Activated T-cell treated with anti-CD3 and anti-CD28 coated beads, Interleukin-2, amount 50 U/mL, for 1 hour (primary cell): Measurements from ENCODE around the gene ALLC.

Experiments
- DNase-seq: peaks from one replicate; pipeline ENCODE4 v3.0.0-alpha.2; 2020

Gene ALLC

GRCh38 chr2:3641841-3642421, 16.1 kb upstream of the ALLC start:
- no peak for DNase-seq

DNA sequence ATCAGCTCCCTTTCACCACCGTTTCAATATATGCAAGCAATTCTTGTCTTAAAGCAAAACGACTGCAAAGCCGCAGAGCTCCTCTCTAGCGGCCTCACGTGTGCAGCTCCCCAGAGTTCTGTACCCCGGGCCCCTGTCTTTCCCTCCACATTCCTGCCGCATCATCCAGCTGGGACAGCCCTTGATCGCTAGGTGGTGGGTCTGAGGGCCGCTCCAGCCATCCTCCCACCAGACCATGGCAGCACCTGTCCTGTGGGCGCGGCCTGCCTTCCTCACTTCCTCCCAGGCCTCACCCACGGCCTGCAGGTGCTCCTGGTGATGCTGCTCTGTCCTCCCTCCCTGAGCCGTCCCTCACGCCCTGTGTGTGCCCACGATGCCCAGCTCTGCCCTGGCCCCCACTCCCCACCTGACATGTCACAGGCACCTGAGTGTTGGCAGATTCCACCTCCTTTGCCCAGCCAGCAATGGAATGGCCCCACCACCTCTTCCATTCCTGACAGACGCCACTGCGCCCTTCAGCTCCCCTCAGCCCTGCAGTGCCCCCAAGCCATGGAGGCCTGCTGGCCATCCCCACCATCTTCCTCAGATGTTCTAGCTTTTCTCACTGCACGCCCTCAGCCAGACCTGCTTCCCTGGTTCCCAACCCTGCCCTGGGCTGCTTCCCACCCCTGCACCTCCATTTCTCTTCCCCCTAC, 15.3 kb upstream of the ALLC start:
- no peak for DNase-seq

DNA sequence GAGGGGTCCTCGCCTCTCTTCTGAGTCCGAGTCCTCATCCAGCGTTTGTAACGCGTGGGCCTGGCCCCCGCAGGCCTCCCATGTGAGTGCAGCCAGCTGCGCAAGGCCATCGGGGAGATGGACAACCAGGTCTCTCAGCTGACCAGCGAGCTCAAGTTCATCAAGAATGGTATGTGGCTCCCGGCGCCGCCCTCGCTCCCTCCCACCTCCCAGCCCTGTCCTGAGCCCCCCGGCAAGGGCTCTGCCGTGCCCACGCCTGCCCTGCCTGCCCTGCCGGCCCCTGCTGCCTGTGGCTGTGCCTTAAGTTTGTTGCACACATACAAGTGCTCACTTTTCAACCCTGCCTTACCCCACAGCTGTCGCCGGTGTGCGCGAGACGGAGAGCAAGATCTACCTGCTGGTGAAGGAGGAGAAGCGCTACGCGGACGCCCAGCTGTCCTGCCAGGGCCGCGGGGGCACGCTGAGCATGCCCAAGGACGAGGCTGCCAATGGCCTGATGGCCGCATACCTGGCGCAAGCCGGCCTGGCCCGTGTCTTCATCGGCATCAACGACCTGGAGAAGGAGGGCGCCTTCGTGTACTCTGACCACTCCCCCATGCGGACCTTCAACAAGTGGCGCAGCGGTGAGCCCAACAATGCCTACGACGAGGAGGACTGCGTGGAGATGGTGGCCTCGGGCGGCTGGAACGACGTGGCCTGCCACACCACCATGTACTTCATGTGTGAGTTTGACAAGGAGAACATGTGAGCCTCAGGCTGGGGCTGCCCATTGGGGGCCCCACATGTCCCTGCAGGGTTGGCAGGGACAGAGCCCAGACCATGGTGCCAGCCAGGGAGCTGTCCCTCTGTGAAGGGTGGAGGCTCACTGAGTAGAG, 14.4 kb upstream of the ALLC start:
- DNase-seq: no peak

DNA sequence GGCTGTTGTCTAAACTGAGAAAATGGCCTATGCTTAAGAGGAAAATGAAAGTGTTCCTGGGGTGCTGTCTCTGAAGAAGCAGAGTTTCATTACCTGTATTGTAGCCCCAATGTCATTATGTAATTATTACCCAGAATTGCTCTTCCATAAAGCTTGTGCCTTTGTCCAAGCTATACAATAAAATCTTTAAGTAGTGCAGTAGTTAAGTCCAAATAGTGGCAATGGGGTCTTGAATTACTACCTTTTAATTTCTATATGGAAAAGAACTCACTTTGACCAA, 13.8 kb upstream of the ALLC start:
- no peak for DNase-seq

DNA sequence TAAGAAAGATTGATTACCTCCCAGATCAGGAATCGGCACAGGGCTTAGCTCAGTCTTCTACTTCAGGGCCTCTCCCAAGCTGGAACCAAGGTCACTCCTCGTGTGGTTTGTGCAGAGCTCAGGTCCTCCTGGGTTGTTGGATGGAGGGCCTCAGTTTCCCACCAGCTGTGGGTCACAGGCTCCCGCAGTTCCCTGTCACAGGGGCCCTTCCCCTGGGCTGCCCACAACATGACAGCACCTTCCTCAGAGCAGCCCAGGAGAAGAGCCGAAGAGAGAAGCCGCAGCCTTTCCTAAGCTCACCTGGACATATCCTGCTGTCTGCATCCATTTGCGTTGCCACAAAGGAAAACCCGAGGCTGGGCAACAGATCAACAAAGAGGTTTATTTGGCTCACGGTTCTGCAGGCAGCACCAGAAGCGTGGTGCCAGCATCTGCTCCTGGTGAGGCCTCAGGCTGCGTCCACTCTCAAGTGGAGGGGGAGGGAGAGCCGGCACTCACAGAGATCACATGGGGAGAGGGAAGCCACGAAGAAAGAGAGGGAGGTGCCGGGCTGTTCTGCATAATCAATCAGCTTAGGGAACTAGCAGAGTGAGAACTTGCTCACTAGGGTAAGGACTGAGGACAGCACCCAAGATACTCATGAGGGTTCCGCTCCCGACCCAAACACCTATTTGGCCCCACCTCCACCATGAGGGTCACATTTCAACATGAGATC, 13.0 kb upstream of the ALLC start:
- DNase-seq: no peak

GRCh38 chr2:3645745-3646389, 12.1 kb upstream of the ALLC start:
- no peak for DNase-seq

DNA sequence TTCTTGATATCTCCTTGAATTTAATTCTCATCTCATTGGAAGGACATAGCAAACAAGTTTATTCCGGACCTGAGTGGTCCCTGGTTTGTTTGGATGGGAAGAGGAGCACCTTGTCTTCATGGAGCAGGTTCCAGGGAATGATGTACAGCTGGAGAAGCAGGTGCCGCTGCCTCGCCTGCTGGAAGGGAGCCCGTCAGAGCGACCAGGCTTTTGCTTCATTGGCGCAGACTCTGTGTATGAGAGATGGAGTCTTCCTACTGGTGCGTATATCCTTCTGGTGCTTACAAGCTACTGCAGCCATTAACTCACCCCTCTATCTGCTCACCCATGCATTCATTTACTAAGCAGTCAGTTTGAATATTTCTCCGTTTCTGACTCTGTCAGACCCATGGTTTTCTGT, 11.6 kb upstream of the ALLC start:
- no peak for DNase-seq

DNA sequence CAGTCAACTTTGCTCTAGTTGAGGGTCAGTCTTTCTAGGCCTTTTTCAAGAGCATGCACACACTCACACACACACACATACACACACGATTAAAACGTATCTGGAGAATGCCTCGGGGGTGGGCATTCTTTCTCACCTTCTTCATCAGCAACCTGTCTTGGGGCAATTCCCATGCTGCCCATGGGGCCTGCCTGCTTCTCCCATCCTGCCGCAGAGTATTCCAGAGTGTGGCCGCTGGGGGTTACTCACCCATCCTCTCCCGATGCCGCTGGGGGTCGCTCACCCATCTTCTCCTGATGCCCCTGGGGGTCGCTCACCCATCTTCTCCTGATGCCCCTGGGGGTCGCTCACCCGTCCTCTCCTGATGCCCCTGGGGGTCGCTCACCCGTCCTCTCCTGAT, 10.8 kb upstream of the ALLC start:
- no peak for DNase-seq

- DNase-seq: no peak
These were observed 10.0 kb upstream of the ALLC start for GRCh38 chr2:3647831-3648651.

- DNase-seq: no peak
These were observed 9.3 kb upstream of the ALLC start for GRCh38 chr2:3648652-3649177.

GRCh38 chr2:3649581-3649980, 8.4 kb upstream of the ALLC start:
- DNase-seq: no peak

DNA sequence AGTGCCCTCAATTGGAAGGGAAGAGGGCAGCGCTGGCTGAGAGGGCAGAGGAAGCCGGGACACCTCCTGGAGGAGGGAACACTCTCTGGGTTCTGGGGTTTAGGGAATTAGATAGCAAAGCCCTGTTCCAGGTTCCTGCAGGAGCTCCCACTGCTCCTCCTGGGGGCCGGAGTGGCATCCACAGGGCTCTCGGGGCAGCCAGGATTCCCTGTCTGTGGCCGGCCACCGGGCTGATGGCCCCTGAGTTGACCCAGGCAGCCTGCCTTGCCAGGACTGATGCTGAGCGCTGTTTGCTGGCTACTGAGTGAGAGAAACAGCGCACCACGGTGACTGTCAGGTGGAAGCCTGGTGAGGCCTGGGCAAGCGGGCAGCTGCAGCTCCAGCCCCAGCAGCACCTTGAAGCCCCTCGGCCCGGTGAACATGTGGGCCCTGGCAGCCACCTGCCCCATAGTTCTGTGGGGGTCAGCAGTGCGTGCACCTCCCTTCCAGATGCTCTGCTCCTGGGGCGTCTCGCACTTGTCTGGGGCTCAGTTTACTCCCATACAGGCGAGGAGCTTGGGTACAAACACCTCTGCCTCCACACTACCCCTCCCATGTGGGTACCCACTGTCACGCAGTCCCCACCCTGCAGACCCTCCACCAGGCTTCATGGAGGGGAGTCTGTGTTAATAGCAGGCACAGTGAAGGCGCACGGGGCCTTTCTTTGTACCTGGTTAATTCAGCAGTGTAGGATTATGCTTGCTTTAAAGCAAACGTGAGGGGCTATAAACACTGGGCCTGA, 7.7 kb upstream of the ALLC start:
- no peak for DNase-seq

GRCh38 chr2:3651691-3652648, 6.0 kb upstream of the ALLC start:
- DNase-seq: peak; percentile 58

GRCh38 chr2:3652896-3653625, 4.9 kb upstream of the ALLC start:
- no peak for DNase-seq

DNA sequence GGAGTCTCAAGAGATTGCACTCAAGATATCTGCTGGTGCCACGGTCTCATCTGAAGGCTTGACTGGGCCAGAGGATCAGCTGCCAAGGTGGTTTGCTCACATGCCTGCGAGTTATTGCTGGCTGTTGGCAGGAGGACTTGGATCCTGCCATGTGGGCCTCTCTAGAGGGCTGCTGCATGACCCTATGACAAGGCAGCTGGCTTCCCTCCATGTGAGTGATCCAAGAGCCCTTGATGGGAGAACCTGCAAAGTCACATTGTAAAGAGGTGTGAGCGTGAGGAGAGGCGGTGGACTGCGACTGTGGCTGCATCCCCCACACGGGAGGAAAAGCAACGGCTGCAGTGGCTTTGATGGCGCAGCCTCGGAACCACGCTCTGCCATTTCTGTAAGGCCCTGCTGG, 4.0 kb upstream of the ALLC start:
- no peak for DNase-seq

GRCh38 chr2:3654531-3655225, 3.3 kb upstream of the ALLC start:
- no peak for DNase-seq

GRCh38 chr2:3655871-3656761, 1.9 kb upstream of the ALLC start:
- no peak for DNase-seq
